PC-9 (cell line): ENCODE measurements around the gene ZNF408.

Experiments used
- CTCF ChIP-seq: fragments of 200-600 bp; sonication (generic); conservative IDR thresholded peaks from 2 replicates; pipeline ENCODE4 v1.6.1; 2017; ENCODE audit warnings: mixed run types, antibody characterized with exemption, mild to moderate bottlenecking, moderate library complexity
- EZH2 ChIP-seq: fragments of 200-600 bp; sonication (generic); IDR thresholded peaks from 2 replicates; pipeline ENCODE4 v1.8.0; 2017; ENCODE audit warnings: antibody characterized with exemption, low read depth

GRCh38 chr11:46743043-46743442 is 42.2 kb downstream of the ZNF408 start:
- TF ChIP-seq CTCF (no peak), EZH2 (no peak)
